MCF 10A (cell line): ENCODE results near the gene RHAG. TPM values are rescaled to one million over a fixed set of nuclear protein-coding genes. Genes with fewer than 3 reads are reported as not detected.
"Not testable (repeated sequence)": the region's sequence is repeated elsewhere in the genome, so short reads cannot be mapped to it uniquely, and the experiment has no call there.

Source experiments
- BruUV-seq: library from RNA; stranded (reverse); fragments of 400-500 nt; replicated peaks from 2 replicates; lab custom pipeline; 2021; lab: Mats Ljungman, UMichigan
- CTCF ChIA-PET: fragments of 300-600 bp; sonication (Branson Sonifier 250); formaldehyde crosslinking; extraction: SDS; loops from one replicate; lab custom pipeline; 2021; ENCODE audit warnings: antibody characterized with exemption, inconsistent platforms; lab: Yijun Ruan, JAX
- POLR2A ChIA-PET: fragments of 300-600, 350-650 bp; sonication (Branson Sonifier 250); formaldehyde crosslinking; extraction: SDS; loops from one replicate; lab custom pipeline; 2020; ENCODE audit warnings: antibody characterized with exemption, inconsistent platforms; lab: Yijun Ruan, JAX
- DNase-seq: peaks from one replicate; pipeline ENCODE4 v3.0.0-alpha.2; 2018; ENCODE audit not compliant: unreplicated experiment
- H3K27ac Mint-ChIP-seq: one replicate; pipeline ENCODE4 v1.8.0; 2022; ENCODE audit warnings: mild to moderate bottlenecking, low read depth, mixed read lengths; ENCODE audit not compliant: unreplicated experiment
- H3K27me3 Mint-ChIP-seq: one replicate; pipeline ENCODE4 v1.8.0; 2022; ENCODE audit warnings: mixed read lengths; ENCODE audit not compliant: insufficient read depth, unreplicated experiment
- H3K36me3 Mint-ChIP-seq: one replicate; pipeline ENCODE4 v1.8.0; 2022; ENCODE audit warnings: mild to moderate bottlenecking, moderate library complexity, mixed read lengths; ENCODE audit not compliant: insufficient read depth, unreplicated experiment
- H3K4me1 Mint-ChIP-seq: one replicate; pipeline ENCODE4 v1.8.0; 2022; ENCODE audit warnings: mixed read lengths; ENCODE audit not compliant: insufficient read depth, unreplicated experiment
- H3K4me3 Mint-ChIP-seq: one replicate; pipeline ENCODE4 v1.8.0; 2022; ENCODE audit warnings: mild to moderate bottlenecking, moderate library complexity, mixed read lengths; ENCODE audit not compliant: unreplicated experiment
- H3K9me3 Mint-ChIP-seq: one replicate; pipeline ENCODE4 v1.8.0; 2022; ENCODE audit warnings: mixed read lengths; ENCODE audit not compliant: unreplicated experiment
- intact Hi-C: fragments of 100-400 bp; cut with micrococcal nuclease; formaldehyde crosslinking; loops from 2 replicates; pipeline ENCODE4 v1.14.1; 2022
- total RNA-seq: library from RNA; stranded (reverse); gene quantifications from 2 replicates; pipeline ENCODE4 v1.2.3, GENCODE V29; 2022
- TF ChIP-seq, protein P1 (sequence below): fragments of 200-600 bp; IDR thresholded peaks from one replicate; pipeline ENCODE4 v1.8.0; 2022; ENCODE audit warnings: antibody characterized with exemption, mild to moderate bottlenecking; ENCODE audit not compliant: unreplicated experiment

RHAG gene
- total RNA-seq, 1 experiment from 2014 or later: not detected

DNA sequence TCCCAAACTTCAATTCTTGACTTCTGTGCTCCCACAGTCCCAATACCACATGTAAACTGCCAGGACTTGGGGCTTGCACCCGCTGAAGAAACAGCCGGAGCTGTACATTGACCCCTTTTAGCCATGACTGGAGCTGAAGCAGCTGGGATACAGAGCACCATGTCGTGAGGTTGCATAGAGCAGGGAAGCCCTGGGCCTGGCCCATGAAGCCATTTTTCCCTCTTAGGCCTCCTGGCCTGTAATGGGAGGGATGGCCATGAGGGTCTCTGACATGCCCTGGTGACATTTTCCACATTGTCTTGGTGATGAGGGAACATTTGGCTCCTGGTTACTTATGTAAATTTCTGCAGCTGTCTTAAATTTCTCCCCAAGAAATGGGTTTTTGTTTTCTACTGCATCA lies 9.8 kb downstream of the RHAG start:
- intact Hi-C loops: no loop called here
- no peaks in the 10 kb centered on the region for H3K4me1 Mint-ChIP-seq
- ChIA-PET POLR2A (no interaction called here), CTCF (interaction anchor here (0.7 to 2.7 kb wide), 2 partner anchors 14 to 224 kb away, joined by 3 to 12 read pairs; no protein-coding TSS in a partner anchor)
- no peak for DNase-seq
- no peaks in the 10 kb centered on the region for H3K27me3 Mint-ChIP-seq
- peaks cover 6% of the 10 kb centered on the region for H3K36me3 Mint-ChIP-seq
- H3K4me3 Mint-ChIP-seq: no peak overlapping the region
- BruUV-seq: no TSS peak
- no peaks in the 10 kb centered on the region for H3K9me3 Mint-ChIP-seq
- H3K27ac Mint-ChIP-seq: no peak overlapping the region
- TF ChIP-seq, protein P1, sequence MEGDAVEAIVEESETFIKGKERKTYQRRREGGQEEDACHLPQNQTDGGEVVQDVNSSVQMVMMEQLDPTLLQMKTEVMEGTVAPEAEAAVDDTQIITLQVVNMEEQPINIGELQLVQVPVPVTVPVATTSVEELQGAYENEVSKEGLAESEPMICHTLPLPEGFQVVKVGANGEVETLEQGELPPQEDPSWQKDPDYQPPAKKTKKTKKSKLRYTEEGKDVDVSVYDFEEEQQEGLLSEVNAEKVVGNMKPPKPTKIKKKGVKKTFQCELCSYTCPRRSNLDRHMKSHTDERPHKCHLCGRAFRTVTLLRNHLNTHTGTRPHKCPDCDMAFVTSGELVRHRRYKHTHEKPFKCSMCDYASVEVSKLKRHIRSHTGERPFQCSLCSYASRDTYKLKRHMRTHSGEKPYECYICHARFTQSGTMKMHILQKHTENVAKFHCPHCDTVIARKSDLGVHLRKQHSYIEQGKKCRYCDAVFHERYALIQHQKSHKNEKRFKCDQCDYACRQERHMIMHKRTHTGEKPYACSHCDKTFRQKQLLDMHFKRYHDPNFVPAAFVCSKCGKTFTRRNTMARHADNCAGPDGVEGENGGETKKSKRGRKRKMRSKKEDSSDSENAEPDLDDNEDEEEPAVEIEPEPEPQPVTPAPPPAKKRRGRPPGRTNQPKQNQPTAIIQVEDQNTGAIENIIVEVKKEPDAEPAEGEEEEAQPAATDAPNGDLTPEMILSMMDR: no peak

DNA sequence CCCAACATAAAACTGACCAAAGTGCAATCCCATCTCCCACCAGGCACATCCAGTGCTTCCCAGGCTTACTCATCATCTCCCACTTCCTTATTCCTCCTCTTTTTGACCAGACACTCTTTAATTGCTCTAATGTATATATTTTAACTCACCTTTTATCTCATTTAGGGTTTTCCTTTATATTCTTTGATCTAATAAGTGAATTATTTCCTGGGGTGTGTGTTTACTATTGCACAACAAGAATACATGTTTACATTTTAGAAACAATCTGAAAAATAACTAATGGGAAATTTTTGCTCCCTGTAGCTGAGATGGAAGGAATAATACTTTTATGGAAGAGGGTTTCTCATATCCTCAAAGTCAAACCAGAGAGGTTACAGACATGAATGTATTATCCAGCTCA lies 18.4 kb downstream of the RHAG start:
- no TSS peak for BruUV-seq
- no peaks in the 10 kb centered on the region for H3K4me1 Mint-ChIP-seq
- H3K27ac Mint-ChIP-seq: no peak overlapping the region
- TF ChIP-seq, protein P1: no peak
- intact Hi-C loops: no loop called here
- H3K36me3 Mint-ChIP-seq: no peaks in the 10 kb centered on the region
- no peaks in the 10 kb centered on the region for H3K9me3 Mint-ChIP-seq
- no peak for DNase-seq
- ChIA-PET POLR2A (no interaction called here), CTCF (interaction anchor here (0.6 to 2.3 kb wide), 4 partner anchors 11 to 232 kb away, joined by 3 to 11 read pairs (median 7); partner anchors contain the start of gene C6orf141)
- peaks cover 28% of the 10 kb centered on the region for H3K27me3 Mint-ChIP-seq
- H3K4me3 Mint-ChIP-seq: no peak overlapping the region

DNA sequence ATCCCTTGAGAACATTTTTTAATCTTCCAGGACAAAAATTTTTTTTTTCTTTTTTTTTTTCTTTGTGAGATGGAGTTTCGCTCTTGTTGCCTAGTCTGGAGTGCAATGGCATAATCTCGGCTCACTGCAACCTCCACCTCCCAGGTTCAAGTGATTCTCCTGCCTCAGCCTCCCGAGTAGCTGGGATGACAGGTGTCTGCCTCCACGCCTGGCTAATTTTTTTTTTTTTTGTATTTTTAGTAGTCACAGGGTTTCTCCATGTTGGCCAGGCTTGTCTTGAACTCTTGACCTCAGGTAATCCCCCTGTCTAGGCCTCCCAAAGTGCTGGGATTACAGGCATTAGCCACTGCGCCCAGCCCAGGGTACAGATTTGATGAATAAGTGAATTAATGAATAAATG lies 22.5 kb downstream of the RHAG start:
- POLR2A ChIA-PET, H3K27ac Mint-ChIP-seq, H3K4me3 Mint-ChIP-seq, H3K4me1 Mint-ChIP-seq, H3K9me3 Mint-ChIP-seq, BruUV-seq, intact Hi-C loops, DNase-seq, H3K36me3 Mint-ChIP-seq: not testable (repeated sequence)
- H3K27me3 Mint-ChIP-seq: peaks cover 28% of the 10 kb centered on the region
- CTCF ChIA-PET: interaction anchor here (0.8 kb wide), 1 partner anchor 82 kb away, joined by 4 read pairs; no protein-coding TSS in a partner anchor

DNA sequence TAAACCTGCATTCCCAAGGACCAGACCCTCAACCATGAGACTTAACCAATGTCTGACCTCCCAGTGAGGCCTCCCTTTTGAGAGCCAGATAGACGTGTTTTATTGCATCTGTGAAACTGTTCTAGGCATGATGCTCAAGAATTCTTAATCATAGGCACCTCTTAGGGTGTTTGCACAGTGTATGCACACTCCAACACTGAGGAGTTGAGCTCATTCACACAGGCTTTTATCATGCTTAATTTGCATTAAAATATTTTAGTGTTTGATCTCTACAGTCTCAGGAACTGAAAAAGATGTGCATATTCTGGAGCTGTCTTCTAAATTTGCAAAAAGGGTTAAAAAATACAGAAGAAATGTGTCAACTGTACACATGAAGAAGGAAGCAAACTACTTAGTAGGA lies 27.4 kb downstream of the RHAG start:
- ChIA-PET CTCF (interaction anchor here (0.6 to 9.7 kb wide), 6 partner anchors 15 to 1560 kb away, joined by 3 to 182 read pairs (median 3); no protein-coding TSS in a partner anchor), POLR2A (no interaction called here)
- no peaks in the 10 kb centered on the region for H3K27me3 Mint-ChIP-seq
- H3K4me1 Mint-ChIP-seq: no peaks in the 10 kb centered on the region
- no peak overlapping the region for H3K4me3 Mint-ChIP-seq
- H3K36me3 Mint-ChIP-seq: no peaks in the 10 kb centered on the region
- TF ChIP-seq, protein P1: no peak
- no TSS peak for BruUV-seq
- intact Hi-C loops: no loop called here
- H3K27ac Mint-ChIP-seq: no peak overlapping the region
- no peak for DNase-seq
- no peaks in the 10 kb centered on the region for H3K9me3 Mint-ChIP-seq

DNA sequence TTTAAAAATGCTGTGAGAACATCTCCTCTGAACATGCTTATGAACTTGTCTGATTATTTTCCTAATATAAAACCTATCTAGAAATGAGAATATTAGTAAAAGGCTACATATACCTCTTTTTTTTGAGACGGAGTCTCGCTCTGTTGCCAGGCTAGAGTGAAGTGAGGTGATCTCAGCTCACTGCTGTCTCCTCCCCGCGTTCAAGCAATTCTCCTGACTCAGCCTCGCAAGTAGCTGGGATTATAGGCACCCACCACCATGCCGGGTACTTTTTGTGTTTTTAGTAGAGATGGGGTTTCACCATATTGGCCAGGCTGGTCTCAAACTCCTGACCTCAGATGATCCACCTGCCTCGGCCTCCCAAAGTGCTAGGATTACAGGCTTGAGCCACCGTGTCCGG lies 28.4 kb downstream of the RHAG start:
- H3K4me1 Mint-ChIP-seq, H3K27me3 Mint-ChIP-seq, H3K27ac Mint-ChIP-seq, DNase-seq, H3K4me3 Mint-ChIP-seq, BruUV-seq, H3K36me3 Mint-ChIP-seq, intact Hi-C loops, H3K9me3 Mint-ChIP-seq: not testable (repeated sequence)
- CTCF ChIA-PET: interaction anchor here (0.7 to 9.7 kb wide), 7 partner anchors 33 to 1843 kb away, joined by 3 to 182 read pairs (median 3); no protein-coding TSS in a partner anchor
- POLR2A ChIA-PET: interaction anchor here (1.9 kb wide), 1 partner anchor 76 kb away, joined by 6 read pairs; no protein-coding TSS in a partner anchor
